HepG2 (cell line): ENCODE results near the gene HAO2. TPM values are rescaled to one million over a fixed set of nuclear protein-coding genes. Genes with fewer than 3 reads are reported as not detected.

Source experiments
- HNRNPUL1 ChIP-seq: fragments of 200-400 bp; formaldehyde crosslinking; IDR thresholded peaks from 2 replicates; pipeline ENCODE4 v1.6.1; 2017; ENCODE audit warnings: low read depth, mild to moderate bottlenecking, low read length, moderate library complexity
- HOXA7 ChIP-seq: sonication (generic); formaldehyde crosslinking; IDR thresholded peaks from 2 replicates; pipeline ENCODE4 v1.8.1; 2022; ENCODE audit warnings: mild to moderate bottlenecking, missing genetic modification reagents, moderate library complexity
- SMARCC2 ChIP-seq: fragments of 450-650 bp; IDR thresholded peaks from 2 replicates; pipeline ENCODE4 v1.6.1; 2017; ENCODE audit warnings: antibody characterized with exemption, mild to moderate bottlenecking
- ZBTB40 ChIP-seq, 2 experiments: fragments of 450-650 bp in 1 of 2; sonication (generic) in 1 of 2; formaldehyde crosslinking in 1 of 2; IDR thresholded peaks; 2 replicates each; pipeline versions ENCODE4 v1.6.1 to v1.8.0; 2016 to 2022; ENCODE audit warnings: antibody characterized with exemption in 1 of 2, mild to moderate bottlenecking in 1 of 2, missing genetic modification reagents in 1 of 2
- ZBTB44 ChIP-seq: sonication (generic); formaldehyde crosslinking; IDR thresholded peaks from 2 replicates; pipeline ENCODE4 v1.4.0; 2020; ENCODE audit warnings: missing genetic modification reagents
- ZHX1 ChIP-seq: sonication (generic); formaldehyde crosslinking; IDR thresholded peaks from 2 replicates; pipeline ENCODE4 v1.8.1; 2022; ENCODE audit warnings: low read depth, mild to moderate bottlenecking, missing genetic modification reagents
- ZNF7 ChIP-seq: IDR thresholded peaks from 2 replicates; pipeline ENCODE4 v1.6.1; 2016; ENCODE audit warnings: missing biosample characterization, missing genetic modification reagents
- ZNF770 ChIP-seq: sonication (generic); formaldehyde crosslinking; IDR thresholded peaks from 2 replicates; pipeline ENCODE4 v1.5.0; 2020; ENCODE audit warnings: mild to moderate bottlenecking, missing genetic modification reagents
- ZNF879 ChIP-seq: sonication (generic); formaldehyde crosslinking; IDR thresholded peaks from 2 replicates; pipeline ENCODE4 v1.8.1; 2023; ENCODE audit warnings: missing genetic modification reagents
- polyA plus RNA-seq, 8 experiments: library from polyadenylated mRNA; depleted of rRNA in 3 of 8; stranded (reverse) in 7 of 8; unstranded in 1 of 8; fragments of >200 nt; fragmentation: Illumina TruSeq in 4 of 8; extraction: Trizol in 4 of 8; gene quantifications; 2 replicates each; pipeline versions ENCODE4 v1.2.1 to v1.2.3, GENCODE V29; 2011 to 2016; ENCODE audit warnings: low read depth in 4 of 8, missing spikeins in 1 of 8, mixed read lengths in 1 of 8; ENCODE audit not compliant: insufficient read depth in 1 of 8
- total RNA-seq, 5 experiments: library from RNA; depleted of rRNA; stranded (reverse); fragments of >200 nt; fragmentation: Illumina TruSeq; extraction: Trizol; gene quantifications; 2 replicates each; pipeline ENCODE4 v1.2.3, GENCODE V29; 2016; ENCODE audit warnings: low read depth in 1 of 5

The HAO2 gene
- total and polyA plus RNA-seq, 2 of the 13 experiments (the other 11 are each of a cell fraction or from before 2014, with no cell fraction given), result 0.05 to 0.09 TPM

GRCh38 chr1:119345398-119345797 lies 23.2 kb upstream of the HAO2 start (continued):
- TF ChIP-seq ZBTB40 (IDR thresholded peaks at IDR 0.05) (no peak), ZBTB40 (CRISPR knock-in tag; IDR thresholded peaks at IDR 0.05) (no peak), ZNF879 (no peak), ZHX1 (CRISPR knock-in tag) (no peak), HNRNPUL1 (peak; percentile 91), ZNF7 (CRISPR knock-in tag) (no peak), ZBTB44 (CRISPR knock-in tag) (no peak), HOXA7 (CRISPR knock-in tag) (no peak), ZNF770 (CRISPR knock-in tag) (no peak), SMARCC2 (no peak)
